Mesothelial cell of epicardium (in vitro differentiated cells): ENCODE results near the gene LPAR1. TPM values are rescaled to one million over a fixed set of nuclear protein-coding genes. Genes with fewer than 3 reads are reported as not detected.

ENCODE experiments used
- DNase-seq, 2 experiments: peaks; one replicate each; pipeline ENCODE4 v3.0.0; 2021; ENCODE audit warnings: low spot score in 2 of 2; ENCODE audit not compliant: unreplicated experiment in 2 of 2
- H3K27ac Mint-ChIP-seq: 2 replicates; pipeline ENCODE4 v1.8.0; 2021; ENCODE audit warnings: mixed read lengths
- H3K27me3 Mint-ChIP-seq: 2 replicates; pipeline ENCODE4 v1.8.0; 2021; ENCODE audit warnings: low read depth, mixed read lengths
- H3K36me3 Mint-ChIP-seq: 2 replicates; pipeline ENCODE4 v1.8.0; 2021; ENCODE audit warnings: mixed read lengths
- H3K4me1 Mint-ChIP-seq: 2 replicates; pipeline ENCODE4 v1.8.0; 2021; ENCODE audit warnings: mixed read lengths
- H3K4me3 Mint-ChIP-seq: 2 replicates; pipeline ENCODE4 v1.8.0; 2021; ENCODE audit warnings: mild to moderate bottlenecking, moderate library complexity, mixed read lengths
- H3K9me3 Mint-ChIP-seq: 2 replicates; pipeline ENCODE4 v1.8.0; 2021; ENCODE audit warnings: mixed read lengths
- CTCF ChIP-seq: fragments of 200-600 bp; sonication (generic); IDR thresholded peaks from one replicate; pipeline ENCODE4 v1.5.0; 2021; ENCODE audit warnings: antibody characterized with exemption; ENCODE audit not compliant: unreplicated experiment
- total RNA-seq: library from RNA; stranded (reverse); gene quantifications from 3 replicates; pipeline ENCODE4 v1.2.1, GENCODE V29; 2021

LPAR1 gene
- total RNA-seq, 1 donor from 2014 or later: 40.3 TPM

- H3K9me3 Mint-ChIP-seq: no peaks in the 10 kb centered on the region
- H3K27ac Mint-ChIP-seq: no peak overlapping the region
- no peak for DNase-seq
- peaks cover 11% of the 10 kb centered on the region for H3K4me1 Mint-ChIP-seq
- H3K4me3 Mint-ChIP-seq: no peak overlapping the region
- TF ChIP-seq CTCF: no peak
- H3K36me3 Mint-ChIP-seq: no peaks in the 10 kb centered on the region
- no peaks in the 10 kb centered on the region for H3K27me3 Mint-ChIP-seq
Observed at GRCh38 chr9:110947491-110948044, 90.7 kb downstream of the LPAR1 start.

- H3K27me3 Mint-ChIP-seq: no peaks in the 10 kb centered on the region
- H3K9me3 Mint-ChIP-seq: peaks cover 6% of the 10 kb centered on the region
- H3K4me3 Mint-ChIP-seq: no peak overlapping the region
- H3K27ac Mint-ChIP-seq: peak overlapping the region; percentile 29
- no peak for DNase-seq
- peaks cover 28% of the 10 kb centered on the region for H3K36me3 Mint-ChIP-seq
- TF ChIP-seq CTCF: no peak
- no peaks in the 10 kb centered on the region for H3K4me1 Mint-ChIP-seq
Observed at GRCh38 chr9:110942522-110942921, 95.7 kb downstream of the LPAR1 start.

GRCh38 chr9:110940951-110941557 is 97.2 kb downstream of the LPAR1 start:
- no peak for TF ChIP-seq CTCF
- no peak for DNase-seq
- Mint-ChIP-seq H3K27ac (no peak overlapping the region), H3K27me3 (no peaks in the 10 kb centered on the region), H3K4me1 (no peaks in the 10 kb centered on the region), H3K4me3 (no peak overlapping the region), H3K36me3 (peaks cover 28% of the 10 kb centered on the region), H3K9me3 (peaks cover 6% of the 10 kb centered on the region)

- Mint-ChIP-seq H3K27me3 (no peaks in the 10 kb centered on the region), H3K4me1 (no peaks in the 10 kb centered on the region), H3K36me3 (peaks cover 28% of the 10 kb centered on the region)
Observed at GRCh38 chr9:110939573-110939972, 98.7 kb downstream of the LPAR1 start.

GRCh38 chr9:110939047-110939446 is 99.2 kb downstream of the LPAR1 start:
- H3K27me3 Mint-ChIP-seq: no peaks in the 10 kb centered on the region
- H3K36me3 Mint-ChIP-seq: peaks cover 28% of the 10 kb centered on the region
- no peaks in the 10 kb centered on the region for H3K4me1 Mint-ChIP-seq
- H3K9me3 Mint-ChIP-seq: peaks cover 6% of the 10 kb centered on the region
- no peak overlapping the region for H3K4me3 Mint-ChIP-seq
- DNase-seq: no peak
- TF ChIP-seq CTCF: no peak
- no peak overlapping the region for H3K27ac Mint-ChIP-seq

More at GRCh38 chr9:110939573-110939972, 98.7 kb downstream of the LPAR1 start:
- H3K27ac Mint-ChIP-seq: no peak overlapping the region
- H3K4me3 Mint-ChIP-seq: no peak overlapping the region
- no peak for DNase-seq
- peaks cover 6% of the 10 kb centered on the region for H3K9me3 Mint-ChIP-seq
- TF ChIP-seq CTCF: no peak
